IMR-90 (cell line): ENCODE measurements around the gene NUDT15. TPM values are rescaled to one million over a fixed set of nuclear protein-coding genes. Genes with fewer than 3 reads are reported as not detected.

ENCODE experiments used
- ATAC-seq: fragments of 200-7000 bp; cut with Tn5 transposase; 2 replicates; pipeline ENCODE4 v1.9.1; 2020; ENCODE audit warnings: low read depth, mild to moderate bottlenecking, moderate library complexity
- BruUV-seq: library from RNA; stranded (reverse); fragments of 400-500 nt; replicated peaks from 2 replicates; lab custom pipeline; 2021; lab: Mats Ljungman, UMichigan
- CTCF ChIA-PET: fragments of 300-600 bp; formaldehyde crosslinking; extraction: SDS; loops from one replicate; lab custom pipeline; 2021; ENCODE audit warnings: antibody characterized with exemption; lab: Yijun Ruan, JAX
- POLR2A ChIA-PET: fragments of 300-600 bp; sonication (Branson Sonifier 250); formaldehyde crosslinking; loops from one replicate; lab custom pipeline; 2022; ENCODE audit warnings: antibody characterized with exemption; ENCODE audit not compliant: unreplicated experiment; lab: Charles Lee
- DNase-seq: peaks from one replicate; pipeline ENCODE4 v3.0.0; 2013
- H2AFZ ChIP-seq: replicated peaks from 2 replicates; pipeline ENCODE3; 2013; ENCODE audit warnings: low read length, mild to moderate bottlenecking; ENCODE audit not compliant: poor library complexity
- H2AK5ac ChIP-seq: 2 replicates; pipeline ENCODE4 v1.6.1; 2013; ENCODE audit warnings: low read depth, low read length, inconsistent platforms
- H2AK9ac ChIP-seq: replicated peaks from 2 replicates; pipeline ENCODE3; 2013; ENCODE audit warnings: mild to moderate bottlenecking, low read depth, low read length, moderate library complexity; ENCODE audit not compliant: poor library complexity
- H2BK120ac ChIP-seq: 2 replicates; pipeline ENCODE4 v1.6.1; 2013; ENCODE audit warnings: low read depth, low read length, inconsistent platforms
- H2BK15ac ChIP-seq: 3 replicates; pipeline ENCODE4 v1.6.1; 2013; ENCODE audit warnings: low read depth, low read length, inconsistent platforms
- H2BK20ac ChIP-seq: 2 replicates; pipeline ENCODE4 v1.6.1; 2013; ENCODE audit warnings: low read depth, mild to moderate bottlenecking, inconsistent platforms, low read length, moderate library complexity
- H2BK5ac ChIP-seq: 2 replicates; pipeline ENCODE4 v1.6.1; 2013; ENCODE audit warnings: mild to moderate bottlenecking, low read depth, low read length, inconsistent platforms; ENCODE audit not compliant: poor library complexity, severe bottlenecking
- H3K14ac ChIP-seq: replicated peaks from 2 replicates; pipeline ENCODE4 v1.6.1; 2013; ENCODE audit warnings: low read depth, low read length, inconsistent platforms
- H3K18ac ChIP-seq: 2 replicates; pipeline ENCODE4 v1.6.1; 2013; ENCODE audit warnings: low read depth, low read length, control low read depth
- H3K23ac ChIP-seq: 2 replicates; pipeline ENCODE4 v1.6.1; 2013; ENCODE audit warnings: low read depth, low read length, inconsistent platforms
- H3K27ac ChIP-seq: 2 replicates; pipeline ENCODE4 v1.5.1; 2013; ENCODE audit warnings: mild to moderate bottlenecking, control low read depth, low read length; ENCODE audit not compliant: insufficient read depth
- H3K27me3 ChIP-seq: 2 replicates; pipeline ENCODE4 v1.6.1; 2013; ENCODE audit warnings: low read length; ENCODE audit not compliant: control insufficient read depth, insufficient read depth
- H3K36me3 ChIP-seq: 2 replicates; pipeline ENCODE4 v1.6.1; 2013; ENCODE audit warnings: low read length, mixed read lengths; ENCODE audit not compliant: control insufficient read depth, insufficient read depth
- H3K4ac ChIP-seq: 2 replicates; pipeline ENCODE4 v1.6.1; 2013; ENCODE audit warnings: low read depth, low read length, inconsistent platforms
- H3K4me1 ChIP-seq: 2 replicates; pipeline ENCODE4 v1.6.1; 2013; ENCODE audit warnings: low read length, mixed read lengths; ENCODE audit not compliant: control insufficient read depth, insufficient read depth
- H3K4me2 ChIP-seq: 2 replicates; pipeline ENCODE4 v1.6.1; 2013; ENCODE audit warnings: low read depth, mild to moderate bottlenecking, control low read depth, low read length, moderate library complexity
- H3K4me3 ChIP-seq: 2 replicates; pipeline ENCODE4 v1.5.1; 2013; ENCODE audit warnings: low read depth, mild to moderate bottlenecking, control low read depth, low read length, moderate library complexity; ENCODE audit not compliant: insufficient read depth
- H3K56ac ChIP-seq: 2 replicates; pipeline ENCODE4 v1.6.1; 2013; ENCODE audit warnings: low read length, inconsistent platforms; ENCODE audit not compliant: insufficient read depth; ENCODE audit errors: extremely low read depth
- H3K79me1 ChIP-seq, 2 experiments: 2 replicates each; pipeline ENCODE4 v1.6.1; 2013; ENCODE audit warnings: low read length in 2 of 2, inconsistent platforms in 1 of 2, low read depth in 1 of 2
- H3K9ac ChIP-seq: 2 replicates; pipeline ENCODE4 v1.6.1; 2013; ENCODE audit warnings: low read depth, low read length, control low read depth
- H3K9me1 ChIP-seq: 2 replicates; pipeline ENCODE4 v1.6.1; 2013; ENCODE audit warnings: low read length, inconsistent platforms; ENCODE audit not compliant: insufficient read depth
- H3K9me3 ChIP-seq: 2 replicates; pipeline ENCODE4 v1.6.1; 2013; ENCODE audit warnings: low read length; ENCODE audit not compliant: control insufficient read depth, insufficient read depth
- H4K20me1 ChIP-seq: 2 replicates; pipeline ENCODE4 v1.6.1; 2013; ENCODE audit warnings: low read length, inconsistent platforms; ENCODE audit not compliant: insufficient read depth
- H4K5ac ChIP-seq: 2 replicates; pipeline ENCODE4 v1.6.1; 2013; ENCODE audit warnings: mild to moderate bottlenecking, low read depth, low read length, control low read depth
- H4K8ac ChIP-seq, 2 experiments: 2 replicates each; pipeline ENCODE4 v1.6.1; 2013; ENCODE audit warnings: low read depth in 2 of 2, low read length in 2 of 2, control low read depth in 1 of 2, inconsistent platforms in 1 of 2
- H4K91ac ChIP-seq: 2 replicates; pipeline ENCODE4 v1.6.1; 2013; ENCODE audit warnings: low read depth, low read length, inconsistent platforms; ENCODE audit not compliant: insufficient read depth
- CEBPB ChIP-seq: IDR thresholded peaks from 2 replicates; pipeline ENCODE4 v1.6.1; 2012; ENCODE audit warnings: low read depth, low read length, improper control_type of control experiment
- CHD1 ChIP-seq: IDR thresholded peaks from 2 replicates; pipeline ENCODE4 v1.6.1; 2012; ENCODE audit warnings: low read depth, low read length, improper control_type of control experiment
- POLR2A ChIP-seq: IDR thresholded peaks from 2 replicates; pipeline ENCODE4 v1.6.1; 2012; ENCODE audit warnings: mild to moderate bottlenecking, low read depth, low read length
- RAD21 ChIP-seq: IDR thresholded peaks from 2 replicates; pipeline ENCODE4 v1.6.1; 2012; ENCODE audit warnings: low read length, improper control_type of control experiment
- SMC3 ChIP-seq: fragments of 150-350 bp; IDR thresholded peaks from 2 replicates; pipeline ENCODE4 v1.6.1; 2016; ENCODE audit warnings: low read depth, mild to moderate bottlenecking, antibody characterized with exemption, low read length, moderate library complexity
- WGBS, 2 experiments: methylation state at CpG; one replicate each; pipeline versions ENCODE4 v1.1.5 to v1.1.7; 2013; ENCODE audit warnings: missing lambda C conversion rate in 2 of 2; ENCODE audit not compliant: insufficient read length in 1 of 2; ENCODE audit errors: extremely low coverage in 2 of 2; 5-methylcytosine and 5-hydroxymethylcytosine counted together
- dilution Hi-C: fragments of 300-500 bp; cut with HindIII; formaldehyde crosslinking; loops from one replicate; pipeline ENCODE4 v1.14.3; 2018; ENCODE audit warnings: low sequenced_read_pairs; ENCODE audit not compliant: unreplicated experiment
- in situ Hi-C: fragments of 300-500 bp; cut with MboI; formaldehyde crosslinking; loops from 3 replicates; pipeline ENCODE4 v1.14.3; 2019; ENCODE audit warnings: low sequenced_read_pairs, inconsistent platforms, mixed read lengths
- intact Hi-C: fragments of 100-400 bp; cut with micrococcal nuclease; formaldehyde crosslinking; loops from 2 replicates; pipeline ENCODE4 v1.10.0; 2022
- polyA plus RNA-seq, 3 experiments: library from polyadenylated mRNA; depleted of rRNA; stranded (reverse); fragments of >200 nt; gene quantifications; 2 replicates each; pipeline ENCODE4 v1.2.3, GENCODE V29; 2012; ENCODE audit warnings: low replicate concordance in 1 of 3
- total RNA-seq: library from RNA; depleted of rRNA; stranded (reverse); fragments of >200 nt; gene quantifications from 2 replicates; pipeline ENCODE4 v1.2.3, GENCODE V29; 2012
- TF ChIP-seq, protein P1 (sequence below): fragments of 150-350 bp; IDR thresholded peaks from 2 replicates; pipeline ENCODE4 v1.6.1; 2016; ENCODE audit warnings: low read depth, mild to moderate bottlenecking, low read length, moderate library complexity, borderline replicate concordance

The NUDT15 gene
- total and polyA plus RNA-seq, 2 of the 4 experiments (the other 2 are of a cell fraction) = 13.1 to 14.2 TPM

DNA sequence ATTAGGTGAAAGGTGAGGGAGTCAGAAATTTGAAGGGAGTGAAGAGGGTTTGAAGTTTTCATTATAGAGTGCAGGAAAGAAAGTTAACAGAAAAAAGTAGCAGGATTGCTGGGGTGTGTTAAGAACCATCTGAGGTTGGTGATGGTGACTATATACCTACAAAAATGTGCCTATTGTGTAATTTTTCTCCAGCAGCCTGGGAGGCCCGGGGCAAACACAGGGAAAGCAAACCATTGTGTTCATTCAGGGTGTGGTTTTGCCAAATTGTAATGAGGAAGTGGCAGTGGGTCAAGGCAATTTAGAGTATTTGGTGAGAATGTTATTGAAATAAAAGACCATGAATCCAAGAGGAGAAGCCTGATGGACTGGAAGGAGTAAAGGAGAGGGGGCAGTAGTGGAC, 28.2 kb upstream of the NUDT15 start:
- POLR2A ChIA-PET = no interaction called here
- no peak overlapping the region for H4K5ac ChIP-seq
- DNase-seq (peak; percentile 51), ATAC-seq (peak; percentile 73)
- no peak overlapping the region for H3K4ac ChIP-seq
- no peaks in the 10 kb centered on the region; the same call in 1 of the 2 replicates for H3K9me3 ChIP-seq
- no peaks in the 10 kb centered on the region for H4K20me1 ChIP-seq
- TF ChIP-seq RAD21 = no peak
- no peak for TF ChIP-seq SMC3
- no peak for TF ChIP-seq CHD1
- TF ChIP-seq, protein P1, sequence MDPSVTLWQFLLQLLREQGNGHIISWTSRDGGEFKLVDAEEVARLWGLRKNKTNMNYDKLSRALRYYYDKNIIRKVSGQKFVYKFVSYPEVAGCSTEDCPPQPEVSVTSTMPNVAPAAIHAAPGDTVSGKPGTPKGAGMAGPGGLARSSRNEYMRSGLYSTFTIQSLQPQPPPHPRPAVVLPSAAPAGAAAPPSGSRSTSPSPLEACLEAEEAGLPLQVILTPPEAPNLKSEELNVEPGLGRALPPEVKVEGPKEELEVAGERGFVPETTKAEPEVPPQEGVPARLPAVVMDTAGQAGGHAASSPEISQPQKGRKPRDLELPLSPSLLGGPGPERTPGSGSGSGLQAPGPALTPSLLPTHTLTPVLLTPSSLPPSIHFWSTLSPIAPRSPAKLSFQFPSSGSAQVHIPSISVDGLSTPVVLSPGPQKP = no peak
- TF ChIP-seq POLR2A = no peak
- peak; percentile 89 for TF ChIP-seq CEBPB
- peak overlapping the region; percentile 34; the same call in 1 of the 2 replicates for H3K14ac ChIP-seq
- H3K4me2 ChIP-seq = no peak overlapping the region; the same call in 1 of the 2 replicates
- no peaks in the 10 kb centered on the region for H3K9me1 ChIP-seq
- CTCF ChIA-PET = no interaction called here
- no peak overlapping the region for H2BK15ac ChIP-seq
- no TSS peak for BruUV-seq
- no peak overlapping the region for H2AK5ac ChIP-seq
- in situ Hi-C loops = no loop called here
- H2BK120ac ChIP-seq = no peak overlapping the region
- no peak overlapping the region for H3K9ac ChIP-seq
- intact Hi-C loops = no loop called here
- no peak overlapping the region for H4K91ac ChIP-seq
- no CpG with 5 or more reads among the region's 1 CpG for WGBS, 2 experiments
- H3K4me3 ChIP-seq = no peak overlapping the region
- H3K27ac ChIP-seq = no peak overlapping the region
- H3K23ac ChIP-seq = no peak overlapping the region
- no peak overlapping the region for H2AK9ac ChIP-seq
- no peaks in the 10 kb centered on the region for H3K79me1 ChIP-seq
- peaks cover 3% of the 10 kb centered on the region for H3K4me1 ChIP-seq
- H2BK20ac ChIP-seq = no peak overlapping the region
- dilution Hi-C loops = no loop called here
- H3K36me3 ChIP-seq = no peaks in the 10 kb centered on the region
- no peak overlapping the region for H3K18ac ChIP-seq
- H3K56ac ChIP-seq = no peak overlapping the region
- H3K27me3 ChIP-seq = no peaks in the 10 kb centered on the region
- peak overlapping the region in 1 of 2 experiments; percentile 7; a peak in 1 of 4 replicates for H4K8ac ChIP-seq
- no peak overlapping the region for H2BK5ac ChIP-seq
- H2AFZ ChIP-seq = no peak overlapping the region
